ENCODE data around the gene OTULIN.

- no peak for TF ChIP-seq CTCF (IDR thresholded peaks at IDR 0.05)
- TF ChIP-seq POLR2A (IDR thresholded peaks at IDR 0.05), result no peak
- TF ChIP-seq POLR2AphosphoS5 (IDR thresholded peaks at IDR 0.05), result no peak
Measured at GRCh38 chr5:14732991-14733390, 68.5 kb downstream of the OTULIN start.
